GM12891 (cell line): ENCODE results near the gene PTPRU.

ENCODE experiments used
- PAX5 ChIP-seq: IDR thresholded peaks from 2 replicates; pipeline ENCODE4 v1.6.1; 2011; ENCODE audit warnings: low read length, moderate library complexity, mild to moderate bottlenecking; ENCODE audit not compliant: insufficient read depth, severe bottlenecking
- POLR2A ChIP-seq: IDR thresholded peaks from 2 replicates; pipeline ENCODE4 v1.6.1; 2011; ENCODE audit warnings: low read depth, low read length, control low read depth
- POLR2AphosphoS5 ChIP-seq: IDR thresholded peaks from 2 replicates; pipeline ENCODE4 v1.6.1; 2011; ENCODE audit warnings: low read depth, low read length, control low read depth
- SPI1 ChIP-seq: IDR thresholded peaks from 2 replicates; pipeline ENCODE4 v1.6.1; 2011; ENCODE audit warnings: low read depth, low read length, control low read depth
- TAF1 ChIP-seq: IDR thresholded peaks from 2 replicates; pipeline ENCODE4 v1.6.1; 2011; ENCODE audit warnings: low read depth, low read length, control low read depth

- TF ChIP-seq POLR2A (no peak), POLR2AphosphoS5 (no peak), TAF1 (no peak), PAX5 (no peak), SPI1 (no peak)
Observed at GRCh38 chr1:29286194-29286767, 50.0 kb downstream of the PTPRU start.
